K562 (cell line): ENCODE data around the gene CCND3. TPM values are rescaled to one million over a fixed set of nuclear protein-coding genes. Genes with fewer than 3 reads are reported as not detected.

Experiments used
- ATAC-seq: fragments of 200-7000 bp; cut with Tn5 transposase; 3 replicates; pipeline ENCODE4 v1.9.1; 2020; ENCODE audit warnings: moderate library complexity
- BruUV-seq: library from RNA; stranded (reverse); fragments of 400-500 nt; replicated peaks from 2 replicates; lab custom pipeline; 2021; lab: Mats Ljungman, UMichigan
- CTCF ChIA-PET: fragments of 300-600 bp; formaldehyde crosslinking; extraction: SDS; loops from one replicate; lab custom pipeline; 2021; ENCODE audit warnings: low intra/inter-chr PET ratio; lab: Yijun Ruan, JAX
- POLR2A ChIA-PET: fragments of 300-600, 350-650 bp; sonication (Branson Sonifier 250); formaldehyde crosslinking; extraction: SDS; loops from one replicate; lab custom pipeline; 2021; ENCODE audit warnings: antibody characterized with exemption, inconsistent platforms; lab: Yijun Ruan, JAX
- DNase-seq, 4 experiments: peaks; one replicate each; pipeline versions ENCODE4 v3.0.0 to v3.0.0-alpha.2; 2011 to 2018; ENCODE audit warnings: low spot score in 3 of 4, mixed read lengths in 3 of 4; ENCODE audit errors: extremely low read depth in 1 of 4
- FAIRE-seq: peaks from 2 replicates; lab custom pipeline; 2011; peaks lifted over from hg19 to GRCh38; lab: Jason Lieb, UNC
- H2AFZ ChIP-seq: 2 replicates; pipeline ENCODE4 v1.6.0; 2011; ENCODE audit warnings: low read depth, low read length, control low read depth, inconsistent platforms
- H3K27ac ChIP-seq: fragments of 200-600 bp; 3 replicates; pipeline ENCODE4 v1.8.0; 2011; ENCODE audit warnings: low read depth, mild to moderate bottlenecking, control low read depth, inconsistent platforms, low read length, moderate library complexity, mixed read lengths; ENCODE audit errors: extremely low read depth
- H3K27me3 ChIP-seq, 2 experiments: fragments of 300-600 bp in 1 of 2; 2 replicates in 1 of 2; 3 replicates in 1 of 2; pipeline versions ENCODE4 v1.6.0 to v1.8.0; 2011; ENCODE audit warnings: inconsistent platforms in 2 of 2, low read length in 2 of 2, mild to moderate bottlenecking in 1 of 2, mixed read lengths in 1 of 2, moderate library complexity in 1 of 2; ENCODE audit not compliant: control insufficient read depth in 2 of 2, insufficient read depth in 2 of 2
- H3K36me3 ChIP-seq: fragments of 300-600 bp; 3 replicates; pipeline ENCODE4 v1.8.0; 2011; ENCODE audit warnings: mild to moderate bottlenecking, low read length, inconsistent platforms; ENCODE audit not compliant: control insufficient read depth, insufficient read depth
- H3K4me1 ChIP-seq, 2 experiments: fragments of 200-600 bp in 1 of 2; replicated peaks in 1 of 2; 2 replicates in 1 of 2; 3 replicates in 1 of 2; pipeline versions ENCODE4 v1.5.1 to v1.8.0; 2011; ENCODE audit warnings: inconsistent platforms in 2 of 2, low read length in 2 of 2, mild to moderate bottlenecking in 1 of 2, mixed read lengths in 1 of 2, moderate library complexity in 1 of 2; ENCODE audit not compliant: control insufficient read depth in 2 of 2, insufficient read depth in 2 of 2
- H3K4me2 ChIP-seq: 2 replicates; pipeline ENCODE4 v1.6.1; 2011; ENCODE audit warnings: low read length, control low read depth, inconsistent platforms, mixed read lengths; ENCODE audit not compliant: insufficient read depth
- H3K4me3 ChIP-seq: fragments of 200-600 bp; sonication (generic), shearing (Covaris generic); 2 replicates; pipeline ENCODE4 v1.5.1; 2016; ENCODE audit warnings: control low read depth, inconsistent platforms
- H3K79me2 ChIP-seq: fragments of 200-600 bp; 3 replicates; pipeline ENCODE4 v1.8.0; 2011; ENCODE audit warnings: low read length, inconsistent platforms; ENCODE audit not compliant: control insufficient read depth, insufficient read depth
- H3K9ac ChIP-seq, 2 experiments: 2 replicates each; pipeline versions ENCODE4 v1.6.0 to v1.6.1; 2011; ENCODE audit warnings: low read depth in 2 of 2, low read length in 2 of 2, control low read depth in 1 of 2, inconsistent platforms in 1 of 2, mild to moderate bottlenecking in 1 of 2, mixed read lengths in 1 of 2; ENCODE audit not compliant: insufficient read depth in 1 of 2
- H3K9me1 ChIP-seq: one replicate; pipeline ENCODE4 v1.6.0; 2011; ENCODE audit warnings: inconsistent platforms, mild to moderate bottlenecking, low read length, moderate library complexity; ENCODE audit not compliant: control insufficient read depth, insufficient read depth
- H3K9me3 ChIP-seq: replicated peaks from 2 replicates; pipeline ENCODE4 v1.5.1; 2011; ENCODE audit warnings: low read depth, low read length, inconsistent platforms; ENCODE audit not compliant: control insufficient read depth, insufficient read depth
- H4K20me1 ChIP-seq: replicated peaks from 2 replicates; pipeline ENCODE4 v1.6.1; 2011; ENCODE audit warnings: low read length, inconsistent platforms, mixed read lengths; ENCODE audit not compliant: control insufficient read depth, insufficient read depth
- ATF1 ChIP-seq, 2 experiments: fragments of 450-650 bp in 1 of 2; IDR thresholded peaks; 2 replicates each; pipeline ENCODE4 v1.6.1; 2016; ENCODE audit warnings: missing compliant biosample characterization in 1 of 2, missing genetic modification characterization in 1 of 2
- GABPB2 ChIP-seq: fragments of 250-450 bp; sonication (Bioruptor Pico); conservative IDR thresholded peaks from 2 replicates; pipeline ENCODE4 v1.5.1; 2021; ENCODE audit warnings: mild to moderate bottlenecking
- KLF6 ChIP-seq: fragments of 250-450 bp; sonication (Bioruptor Pico); IDR thresholded peaks from 2 replicates; pipeline ENCODE4 v1.4.0; 2020; ENCODE audit warnings: mild to moderate bottlenecking, moderate library complexity, borderline replicate concordance
- PURB ChIP-seq: sonication (generic); formaldehyde crosslinking; IDR thresholded peaks from 2 replicates; pipeline ENCODE4 v1.9.0; 2021; ENCODE audit warnings: low read depth, mild to moderate bottlenecking, missing genetic modification reagents
- ZNF717 ChIP-seq: fragments of 250-450 bp; sonication (Bioruptor Pico); IDR thresholded peaks from 2 replicates; pipeline ENCODE4 v1.5.0; 2021
- WGBS: fragments of 100-300 bp; shearing (Covaris generic); methylation state at CpG from one replicate; pipeline ENCODE4 v1.1.6; 2016; ENCODE audit warnings: low coverage, mixed read lengths; ENCODE audit not compliant: insufficient coverage; ENCODE audit errors: missing lambda C conversion rate; 5-methylcytosine and 5-hydroxymethylcytosine counted together
- in situ Hi-C: fragments of 300-500 bp; cut with MboI; formaldehyde crosslinking; loops from 4 replicates; pipeline ENCODE4 v1.15.0; 2018; ENCODE audit warnings: inconsistent platforms, mixed read lengths
- intact Hi-C: fragments of 100-400 bp; cut with micrococcal nuclease; formaldehyde crosslinking; loops from 2 replicates; pipeline ENCODE4 v1.14.2; 2022
- polyA plus RNA-seq, 8 experiments: library from polyadenylated mRNA; depleted of rRNA in 4 of 8; stranded (reverse) in 5 of 8; unstranded in 3 of 8; fragments of >200 nt; fragmentation: Nextera tagmentation in 2 of 8; fragmentation: Illumina TruSeq in 1 of 8; extraction: Ambion mirVana in 2 of 8; extraction: Trizol in 1 of 8; gene quantifications; 2 replicates each; pipeline versions ENCODE4 v1.2.1 to v1.2.3, GENCODE V29; 2011 to 2014; ENCODE audit warnings: inconsistent platforms in 1 of 8, missing spikeins in 1 of 8
- total RNA-seq, 7 experiments: library from RNA; depleted of rRNA in 6 of 7; stranded (reverse); fragments of >200 nt in 6 of 7; fragmentation: Illumina TruSeq in 2 of 7; extraction: Trizol in 2 of 7; gene quantifications; 2 replicates each; pipeline versions ENCODE4 v1.2.1 to v1.2.3, GENCODE V29; 2011 to 2021; ENCODE audit warnings: low replicate concordance in 1 of 7
- TF ChIP-seq, protein P1 (sequence below), 2 experiments: fragments of 450-650 bp; formaldehyde crosslinking in 1 of 2; IDR thresholded peaks; 2 replicates each; pipeline versions ENCODE4 v1.4.0 to v1.6.1; 2014 to 2020; ENCODE audit warnings: mild to moderate bottlenecking in 2 of 2, borderline replicate concordance in 1 of 2, low read depth in 1 of 2

Gene CCND3
- total and polyA plus RNA-seq, 9 of the 15 experiments (the other 6 are each of a cell fraction or from before 2014, with no cell fraction given): 21.5 to 204 (median 97.4) TPM

DNA sequence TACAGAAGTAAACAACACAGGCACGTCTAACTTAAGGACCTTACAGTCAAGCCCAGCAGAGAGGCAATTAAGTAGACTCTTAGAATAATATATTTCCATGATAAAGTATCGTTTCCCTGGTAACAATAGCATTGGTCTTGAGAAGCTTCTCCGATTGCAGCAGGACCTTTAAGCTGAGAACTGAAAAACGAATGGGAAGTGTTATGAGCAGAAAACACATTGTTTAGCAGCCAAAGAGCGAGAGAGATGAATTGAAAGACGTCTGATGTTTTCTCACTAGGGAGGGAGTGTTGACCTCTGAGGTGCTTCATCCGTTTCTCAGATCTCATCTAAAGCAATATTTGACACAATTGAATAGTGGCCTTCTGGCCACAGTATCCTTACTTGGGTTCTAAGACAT, 19.5 kb downstream of the CCND3 start:
- in situ Hi-C loops (no loop called here), intact Hi-C loops (loop anchor here (5.0 kb wide), 1 partner anchor 75 kb away; no protein-coding TSS in a partner anchor)
- peak overlapping the region; percentile 98 for H3K9ac ChIP-seq
- ATAC-seq (no peak), FAIRE-seq (no peak), DNase-seq (peak in 1 of 4 experiments; percentile 23)
- no peak for TF ChIP-seq PURB (CRISPR knock-in tag)
- H3K36me3 ChIP-seq: peaks cover 48% of the 10 kb centered on the region
- peak overlapping the region; percentile 96 for H3K4me2 ChIP-seq
- peaks cover under 1% of the 10 kb centered on the region for H3K9me1 ChIP-seq
- peak overlapping the region; percentile 98 for H3K27ac ChIP-seq
- 3% methylated on average over 7 of the region's 7 CpGs for WGBS
- H4K20me1 ChIP-seq: 0 out of 2 replicates have a peak, but pooled peaks cover 4% of the 10 kb centered on the region
- POLR2A ChIA-PET: interaction anchor here (1.6 to 11.8 kb wide), 5 partner anchors 12 to 110 kb away, joined by 3 to 166 read pairs (median 11); partner anchors contain the start of gene CCND3
- peak overlapping the region; percentile 82 for H3K4me3 ChIP-seq
- peak overlapping the region; percentile 98 for H2AFZ ChIP-seq
- peaks cover 86% of the 10 kb centered on the region for H3K79me2 ChIP-seq
- H3K27me3 ChIP-seq: no peaks in the 10 kb centered on the region
- H3K4me1 ChIP-seq: peaks cover 14 to 16% of the 10 kb centered on the region in 2 experiments; a peak in 4 of 5 replicates
- CTCF ChIA-PET: interaction anchor here (1.1 to 2.6 kb wide), 2 partner anchors 122 to 135 kb away, joined by 4 to 11 read pairs; partner anchors contain the start of gene TOMM6
- BruUV-seq: TSS peak; percentile 58
- H3K9me3 ChIP-seq: no peaks in the 10 kb centered on the region

DNA sequence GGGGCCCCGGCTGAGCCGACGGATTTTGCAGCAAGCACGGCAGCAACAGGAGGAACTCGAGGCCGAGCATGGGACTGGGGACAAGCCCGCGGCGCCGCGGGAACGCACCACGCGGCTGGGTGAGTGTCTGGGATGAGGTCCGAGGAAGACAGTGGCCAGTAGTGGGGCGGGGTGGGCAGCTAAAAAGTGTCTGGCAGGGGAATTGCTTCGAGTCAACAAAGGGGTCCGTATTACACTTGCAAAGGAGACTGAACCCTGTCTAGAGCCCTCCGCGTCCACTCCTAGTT, 20.0 kb downstream of the CCND3 start:
- DNase-seq (peak in 2 of 4 experiments; percentile 46 to 57), FAIRE-seq (no peak), ATAC-seq (peak; percentile 32)
- under 1% methylated on average over 15 of the region's 20 CpGs for WGBS
- H4K20me1 ChIP-seq: 0 out of 2 replicates have a peak, but pooled peaks cover 4% of the 10 kb centered on the region
- intact Hi-C loops: loop anchor here (1.0 to 5.0 kb wide), 3 partner anchors 15 to 134 kb away; partner anchors contain the start of gene TOMM6
- in situ Hi-C loops: no loop called here
- peak overlapping the region; percentile 98 for H3K9ac ChIP-seq
- BruUV-seq: no TSS peak
- no peaks in the 10 kb centered on the region for H3K9me1 ChIP-seq
- H3K4me3 ChIP-seq: peak overlapping the region; percentile 82
- ChIA-PET POLR2A (interaction anchor here (1.0 to 11.8 kb wide), 13 partner anchors 11 to 136 kb away, joined by 3 to 166 read pairs (median 4); partner anchors contain the start of genes CCND3 and TOMM6), CTCF (interaction anchor here (2.2 to 2.6 kb wide), 2 partner anchors 123 to 134 kb away, joined by 9 to 11 read pairs; partner anchors contain the start of gene TOMM6)
- peaks cover 83% of the 10 kb centered on the region for H3K79me2 ChIP-seq
- H3K4me1 ChIP-seq: peaks cover 14 to 16% of the 10 kb centered on the region in 2 experiments; a peak in 4 of 5 replicates
- H3K27me3 ChIP-seq: no peaks in the 10 kb centered on the region
- peaks cover 46% of the 10 kb centered on the region for H3K36me3 ChIP-seq
- peak overlapping the region; percentile 98 for H3K27ac ChIP-seq
- H3K4me2 ChIP-seq: peak overlapping the region; percentile 96
- H3K9me3 ChIP-seq: no peaks in the 10 kb centered on the region
- H2AFZ ChIP-seq: peak overlapping the region; percentile 98
- TF ChIP-seq ATF1 (CRISPR knock-in tag; IDR thresholded peaks at IDR 0.05): no peak
- TF ChIP-seq ATF1 (tag; IDR thresholded peaks at IDR 0.05): no peak
- TF ChIP-seq, protein P1, sequence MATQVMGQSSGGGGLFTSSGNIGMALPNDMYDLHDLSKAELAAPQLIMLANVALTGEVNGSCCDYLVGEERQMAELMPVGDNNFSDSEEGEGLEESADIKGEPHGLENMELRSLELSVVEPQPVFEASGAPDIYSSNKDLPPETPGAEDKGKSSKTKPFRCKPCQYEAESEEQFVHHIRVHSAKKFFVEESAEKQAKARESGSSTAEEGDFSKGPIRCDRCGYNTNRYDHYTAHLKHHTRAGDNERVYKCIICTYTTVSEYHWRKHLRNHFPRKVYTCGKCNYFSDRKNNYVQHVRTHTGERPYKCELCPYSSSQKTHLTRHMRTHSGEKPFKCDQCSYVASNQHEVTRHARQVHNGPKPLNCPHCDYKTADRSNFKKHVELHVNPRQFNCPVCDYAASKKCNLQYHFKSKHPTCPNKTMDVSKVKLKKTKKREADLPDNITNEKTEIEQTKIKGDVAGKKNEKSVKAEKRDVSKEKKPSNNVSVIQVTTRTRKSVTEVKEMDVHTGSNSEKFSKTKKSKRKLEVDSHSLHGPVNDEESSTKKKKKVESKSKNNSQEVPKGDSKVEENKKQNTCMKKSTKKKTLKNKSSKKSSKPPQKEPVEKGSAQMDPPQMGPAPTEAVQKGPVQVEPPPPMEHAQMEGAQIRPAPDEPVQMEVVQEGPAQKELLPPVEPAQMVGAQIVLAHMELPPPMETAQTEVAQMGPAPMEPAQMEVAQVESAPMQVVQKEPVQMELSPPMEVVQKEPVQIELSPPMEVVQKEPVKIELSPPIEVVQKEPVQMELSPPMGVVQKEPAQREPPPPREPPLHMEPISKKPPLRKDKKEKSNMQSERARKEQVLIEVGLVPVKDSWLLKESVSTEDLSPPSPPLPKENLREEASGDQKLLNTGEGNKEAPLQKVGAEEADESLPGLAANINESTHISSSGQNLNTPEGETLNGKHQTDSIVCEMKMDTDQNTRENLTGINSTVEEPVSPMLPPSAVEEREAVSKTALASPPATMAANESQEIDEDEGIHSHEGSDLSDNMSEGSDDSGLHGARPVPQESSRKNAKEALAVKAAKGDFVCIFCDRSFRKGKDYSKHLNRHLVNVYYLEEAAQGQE (IDR thresholded peaks at IDR 0.05; ENCODE audit: borderline replicate concordance): no peak
- TF ChIP-seq, protein P1 (CRISPR knock-in tag; IDR thresholded peaks at IDR 0.05; ENCODE audit: low read depth): no peak
- no peak for TF ChIP-seq GABPB2 (CRISPR knock-in tag)
- no peak for TF ChIP-seq ZNF717 (CRISPR knock-in tag)
- TF ChIP-seq KLF6 (CRISPR knock-in tag): no peak
